Superior temporal gyrus (tissue), 1 donor: ENCODE measurements around the gene TTC21B.

ENCODE experiments used
- DNase-seq: peaks from one replicate; pipeline ENCODE4 v3.0.0-alpha.2; 2016; ENCODE audit errors: extremely low spot score

TTC21B gene

GRCh38 chr2:165837122-165837521 is 116.5 kb downstream of the TTC21B start:
- DNase-seq, result no peak

- DNase-seq, result no peak
These were observed 118.2 kb downstream of the TTC21B start for GRCh38 chr2:165835363-165835762.

GRCh38 chr2:165833156-165833555 is 120.4 kb downstream of the TTC21B start:
- DNase-seq, result no peak

DNA sequence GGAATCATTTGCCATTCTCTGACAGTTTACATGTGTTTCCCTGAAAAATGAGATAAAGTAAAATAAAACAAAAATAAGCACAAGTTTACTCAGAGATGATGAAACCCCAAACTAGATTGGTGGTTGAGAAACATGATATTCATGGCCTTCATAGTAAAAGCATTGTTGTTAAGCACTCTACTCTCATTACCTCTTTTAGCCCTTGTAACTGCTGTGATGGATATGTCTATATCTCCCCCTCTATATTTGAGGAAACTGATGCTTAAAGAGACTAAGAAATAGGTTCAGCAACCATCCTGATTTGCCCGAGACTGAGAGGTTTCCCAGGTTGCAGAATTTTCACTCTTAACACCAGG is 125.7 kb downstream of the TTC21B start:
- no peak for DNase-seq

- DNase-seq, result no peak
These were observed 126.3 kb downstream of the TTC21B start for GRCh38 chr2:165827016-165827920.

DNA sequence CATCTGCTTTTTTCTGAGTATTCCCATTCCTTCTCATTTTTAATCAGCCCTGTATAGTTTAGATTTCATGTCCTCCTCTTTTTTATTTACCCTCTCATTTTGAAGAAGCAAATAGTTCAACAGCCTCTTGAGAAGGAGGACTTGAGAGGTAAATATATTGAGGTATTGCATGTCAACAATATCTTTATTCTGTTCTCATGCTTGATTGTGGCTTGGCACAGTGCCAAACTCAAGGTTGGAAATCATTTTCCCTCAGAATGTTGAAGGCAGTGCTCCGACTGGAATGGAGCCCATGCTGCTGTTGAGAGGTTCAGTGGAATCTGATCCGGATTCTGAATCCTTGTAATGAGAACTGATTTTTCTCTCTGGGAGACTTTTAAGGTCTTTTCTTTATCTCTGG is 128.5 kb downstream of the TTC21B start:
- DNase-seq, result no peak
